DMS 273 (cell line): ENCODE results near the gene ICOS.
"Not testable (repeated sequence)": the region's sequence is repeated elsewhere in the genome, so short reads cannot be mapped to it uniquely, and the experiment has no call there.

Source experiments
- DNase-seq: peaks from one replicate; lab custom pipeline; 2025; ENCODE audit not compliant: unreplicated experiment; lab: John Stamatoyannopoulos, UW

ICOS gene

GRCh38 chr2:203916756-203917155 lies 19.8 kb upstream of the ICOS start:
- DNase-seq: no peak

GRCh38 chr2:203918264-203918663 lies 18.3 kb upstream of the ICOS start:
- DNase-seq: no peak

- no peak for DNase-seq
These were observed 17.7 kb upstream of the ICOS start for GRCh38 chr2:203918839-203919238.

- no peak for DNase-seq
These were observed 10.9 kb upstream of the ICOS start for GRCh38 chr2:203925512-203926158.

GRCh38 chr2:203928849-203929248 lies 7.7 kb upstream of the ICOS start:
- peak; percentile 13 for DNase-seq

GRCh38 chr2:203931262-203931661 lies 5.3 kb upstream of the ICOS start:
- DNase-seq: not testable (repeated sequence)

GRCh38 chr2:203934041-203934492 lies 2.5 kb upstream of the ICOS start:
- DNase-seq: no peak

- DNase-seq: no peak
These were observed 1.7 kb upstream of the ICOS start for GRCh38 chr2:203934711-203935438.

GRCh38 chr2:203935568-203935967 lies 995 bp upstream of the ICOS start:
- no peak for DNase-seq

- no peak for DNase-seq
These were observed 386 bp downstream of the ICOS start for GRCh38 chr2:203936949-203937348.

- DNase-seq: no peak
These were observed 1.2 kb downstream of the ICOS start for GRCh38 chr2:203937788-203938187.

GRCh38 chr2:203940039-203940438 lies 3.5 kb downstream of the ICOS start:
- DNase-seq: no peak

- not testable (repeated sequence) for DNase-seq
These were observed 7.2 kb downstream of the ICOS start for GRCh38 chr2:203943493-203944382.

- no peak for DNase-seq
These were observed 12.2 kb downstream of the ICOS start for GRCh38 chr2:203948733-203949132.

GRCh38 chr2:203949228-203949627 lies 12.7 kb downstream of the ICOS start:
- DNase-seq: no peak

GRCh38 chr2:203951366-203951902 lies 14.9 kb downstream of the ICOS start:
- DNase-seq: no peak

GRCh38 chr2:203959265-203959664 lies 22.7 kb downstream of the ICOS start:
- no peak for DNase-seq

GRCh38 chr2:203959672-203960071 lies 23.1 kb downstream of the ICOS start:
- no peak for DNase-seq

GRCh38 chr2:203960811-203961210 lies 24.2 kb downstream of the ICOS start:
- DNase-seq: no peak

- not testable (repeated sequence) for DNase-seq
These were observed 28.6 kb downstream of the ICOS start for GRCh38 chr2:203965190-203965589.

GRCh38 chr2:203971251-203971650 lies 34.7 kb downstream of the ICOS start:
- DNase-seq: no peak
